Measurements from ENCODE around the gene ADGRF3.

DNA sequence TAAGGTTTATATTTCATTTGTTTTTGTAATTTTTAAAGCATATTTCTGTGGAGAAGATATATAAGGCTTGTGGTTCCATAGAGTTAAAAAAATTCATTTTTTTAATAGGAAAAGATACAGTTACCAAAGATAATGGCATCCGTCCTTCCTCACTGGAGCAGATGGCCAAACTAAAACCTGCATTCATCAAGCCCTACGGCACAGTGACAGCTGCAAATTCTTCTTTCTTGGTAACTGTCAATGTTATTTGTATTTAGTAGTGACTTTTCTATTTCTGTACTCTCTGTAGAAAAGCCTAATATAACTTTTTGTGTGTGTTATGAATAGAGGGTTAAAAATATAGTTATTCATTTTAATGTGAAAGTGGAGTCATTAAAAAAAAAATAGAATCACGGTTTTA lies 66.7 kb downstream of the ADGRF3 start:
- TF ChIP-seq, protein P1, sequence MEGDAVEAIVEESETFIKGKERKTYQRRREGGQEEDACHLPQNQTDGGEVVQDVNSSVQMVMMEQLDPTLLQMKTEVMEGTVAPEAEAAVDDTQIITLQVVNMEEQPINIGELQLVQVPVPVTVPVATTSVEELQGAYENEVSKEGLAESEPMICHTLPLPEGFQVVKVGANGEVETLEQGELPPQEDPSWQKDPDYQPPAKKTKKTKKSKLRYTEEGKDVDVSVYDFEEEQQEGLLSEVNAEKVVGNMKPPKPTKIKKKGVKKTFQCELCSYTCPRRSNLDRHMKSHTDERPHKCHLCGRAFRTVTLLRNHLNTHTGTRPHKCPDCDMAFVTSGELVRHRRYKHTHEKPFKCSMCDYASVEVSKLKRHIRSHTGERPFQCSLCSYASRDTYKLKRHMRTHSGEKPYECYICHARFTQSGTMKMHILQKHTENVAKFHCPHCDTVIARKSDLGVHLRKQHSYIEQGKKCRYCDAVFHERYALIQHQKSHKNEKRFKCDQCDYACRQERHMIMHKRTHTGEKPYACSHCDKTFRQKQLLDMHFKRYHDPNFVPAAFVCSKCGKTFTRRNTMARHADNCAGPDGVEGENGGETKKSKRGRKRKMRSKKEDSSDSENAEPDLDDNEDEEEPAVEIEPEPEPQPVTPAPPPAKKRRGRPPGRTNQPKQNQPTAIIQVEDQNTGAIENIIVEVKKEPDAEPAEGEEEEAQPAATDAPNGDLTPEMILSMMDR (IDR thresholded peaks at IDR 0.05): no peak
- TF ChIP-seq POLR2A (IDR thresholded peaks at IDR 0.05) (no peak), POLR2AphosphoS5 (IDR thresholded peaks at IDR 0.05; ENCODE audit: insufficient read depth in 1 of 2, low read depth in 1 of 2) (no peak)
